GM18907 (cell line): ENCODE measurements around the gene ELAVL4.

Source experiments
- ATAC-seq: cut with Tn5 transposase; IDR thresholded peaks from one replicate; pipeline ENCODE4 v1.9.1; 2021; ENCODE audit warnings: mild to moderate bottlenecking, moderate library complexity; ENCODE audit not compliant: unreplicated experiment

The ELAVL4 gene

DNA sequence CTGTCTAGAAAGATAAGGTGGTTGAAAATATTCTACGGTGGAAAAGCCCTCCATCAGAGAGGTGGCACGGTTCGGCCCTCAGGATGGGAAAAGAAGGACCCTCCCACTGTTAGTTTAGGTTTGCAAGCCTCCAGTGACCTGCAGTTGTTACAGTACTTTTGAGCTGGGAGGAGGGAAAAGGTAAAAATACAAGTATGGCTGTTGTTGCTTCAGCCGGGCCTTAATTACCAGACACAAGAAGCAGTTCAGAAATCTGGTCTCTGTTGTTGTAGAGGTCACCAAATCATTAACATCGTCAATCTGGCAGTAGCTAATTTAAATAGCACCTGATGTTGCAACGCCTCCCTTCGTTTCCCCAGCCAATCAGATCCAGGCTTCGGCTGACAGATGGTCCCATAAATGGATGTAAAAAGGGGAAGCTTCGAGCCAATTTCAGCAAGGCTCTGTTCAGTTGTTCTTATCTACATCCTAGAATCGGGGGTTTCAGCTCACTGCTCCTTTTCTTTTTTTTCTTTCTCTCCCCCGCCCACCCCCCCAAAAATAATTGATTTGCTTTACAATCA is at the start of gene ELAVL4:
Gene ELAVL4 (plus strand): TSS at position 424 of the 563 bp plus-strand sequence. CDS start 270 bp downstream, outside the sequence.
- no peak for ATAC-seq

DNA sequence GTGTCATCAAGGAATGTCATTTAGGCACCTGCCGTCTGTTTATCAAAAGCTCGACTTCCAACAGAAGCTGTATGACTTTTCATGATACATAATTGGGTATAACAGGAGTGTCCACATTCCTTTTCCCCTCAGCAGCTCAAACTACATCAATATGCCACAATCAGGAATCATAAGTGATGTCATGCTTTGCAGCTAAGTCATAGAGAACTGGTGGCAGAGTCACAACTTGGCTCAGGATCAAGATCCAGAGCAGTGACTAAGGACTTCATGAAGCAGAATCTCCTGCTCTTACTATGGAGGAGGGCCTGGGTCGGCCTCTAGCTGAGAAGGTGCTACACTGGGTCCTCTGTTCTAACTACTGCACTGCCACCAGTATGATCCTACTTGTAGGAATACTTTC is 48.4 kb upstream of the ELAVL4 start:
- ATAC-seq: no peak

DNA sequence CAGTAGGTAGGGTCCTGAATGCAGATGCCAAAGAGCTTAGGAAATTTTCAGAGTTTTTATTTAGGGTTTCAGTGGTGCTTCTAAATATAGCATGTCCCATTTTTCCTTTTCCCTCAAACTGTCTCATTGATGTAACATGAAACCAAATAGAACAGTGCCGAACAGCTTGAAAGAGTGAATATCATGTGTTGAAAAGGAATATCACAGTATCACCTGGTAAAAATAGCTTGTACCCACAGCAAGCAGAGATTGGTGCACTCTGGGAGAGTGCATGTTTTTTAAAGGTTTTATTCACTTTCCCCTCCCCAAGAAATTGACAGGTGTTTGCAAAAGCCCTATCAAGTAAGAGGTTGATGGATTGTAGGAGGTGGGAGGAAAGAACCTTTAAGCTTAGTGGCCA is 41.9 kb upstream of the ELAVL4 start:
- ATAC-seq: no peak

DNA sequence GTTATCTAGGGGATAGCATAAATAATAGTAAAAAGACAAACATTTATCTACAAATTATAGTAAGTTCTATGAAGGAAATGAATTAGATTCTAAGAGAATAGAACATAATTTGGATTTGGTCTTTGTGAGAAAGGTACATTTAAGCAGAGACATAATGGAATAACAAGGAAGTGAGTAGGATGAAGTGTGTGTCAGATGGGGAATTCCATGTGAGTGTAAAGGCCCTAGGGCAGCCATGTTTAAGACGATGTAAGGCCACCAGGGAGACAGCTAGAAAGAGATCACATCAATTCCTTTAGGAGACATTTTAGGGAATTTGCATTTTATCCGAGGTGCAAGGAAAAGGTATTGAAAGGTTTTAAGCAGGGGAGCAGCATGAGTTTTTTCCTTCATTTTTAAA is 33.8 kb upstream of the ELAVL4 start:
- no peak for ATAC-seq

DNA sequence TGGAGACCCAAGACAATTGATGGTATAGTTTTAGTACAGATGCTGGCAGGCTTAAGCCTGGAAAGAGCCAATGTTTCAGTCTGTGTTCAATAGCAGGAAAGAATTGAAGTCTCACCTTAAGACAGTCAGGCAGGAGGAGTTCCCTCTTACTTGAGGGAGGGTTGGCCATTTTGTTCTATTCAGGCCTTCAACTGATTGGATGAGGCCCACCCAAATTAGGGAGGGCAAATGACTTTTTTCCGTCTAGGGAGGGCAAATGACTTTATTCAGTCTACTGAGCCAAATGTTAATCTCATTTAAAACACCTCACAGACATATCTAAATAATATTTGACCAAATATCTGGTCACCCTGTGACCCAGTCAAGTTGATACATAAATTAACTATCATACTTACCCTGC is 31.4 kb upstream of the ELAVL4 start:
- ATAC-seq: no peak

DNA sequence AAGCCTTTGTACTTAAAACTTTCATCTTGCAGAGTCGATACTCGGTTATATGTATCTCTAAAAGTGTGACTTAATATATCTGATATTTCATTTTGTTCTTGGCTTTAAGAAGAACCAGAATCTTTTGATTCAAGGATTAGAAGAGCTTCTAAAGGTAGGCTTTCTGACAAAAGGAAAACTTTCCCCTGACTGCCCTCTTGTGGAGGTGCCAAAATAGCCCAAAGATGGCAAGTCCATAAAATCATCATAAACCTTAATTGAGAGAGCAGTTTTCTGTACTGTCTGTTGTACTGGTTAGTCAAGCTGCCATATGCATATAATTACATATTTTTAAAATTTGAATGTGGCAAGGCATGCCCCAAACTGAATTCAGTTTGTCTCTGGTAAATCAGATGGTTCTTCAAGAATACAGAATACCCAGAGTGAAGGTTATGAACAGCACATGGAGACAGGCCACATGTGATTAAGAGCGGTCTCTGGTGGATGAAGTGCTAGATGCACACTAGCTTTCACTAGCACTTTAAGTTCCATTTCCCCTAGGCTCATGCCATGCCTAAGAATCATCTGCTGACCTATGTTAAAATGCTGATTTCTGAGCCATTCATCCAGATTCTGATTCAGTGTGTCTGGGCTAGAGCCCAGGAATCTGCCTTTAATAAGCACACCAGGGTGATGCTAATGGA is 27.7 kb upstream of the ELAVL4 start:
- ATAC-seq: no peak

DNA sequence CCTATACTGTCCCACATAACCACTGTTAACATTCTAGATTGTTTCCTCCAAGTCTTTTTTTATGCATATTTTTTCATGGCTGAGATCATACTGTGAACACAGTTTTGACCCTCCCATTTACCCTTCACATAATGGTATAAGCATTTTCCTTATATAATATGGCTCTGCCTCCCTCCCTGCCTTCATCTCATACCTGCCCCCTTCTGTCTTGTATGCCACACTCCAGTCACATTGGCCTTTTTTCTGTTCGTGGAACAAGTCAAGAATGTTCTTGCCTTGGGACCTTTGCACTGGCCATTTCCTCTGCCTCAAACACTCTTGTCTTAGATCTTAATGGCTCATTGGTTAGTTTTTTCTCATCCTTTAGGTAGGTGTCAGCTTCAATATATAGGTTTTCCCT is 24.3 kb upstream of the ELAVL4 start:
- no peak for ATAC-seq

DNA sequence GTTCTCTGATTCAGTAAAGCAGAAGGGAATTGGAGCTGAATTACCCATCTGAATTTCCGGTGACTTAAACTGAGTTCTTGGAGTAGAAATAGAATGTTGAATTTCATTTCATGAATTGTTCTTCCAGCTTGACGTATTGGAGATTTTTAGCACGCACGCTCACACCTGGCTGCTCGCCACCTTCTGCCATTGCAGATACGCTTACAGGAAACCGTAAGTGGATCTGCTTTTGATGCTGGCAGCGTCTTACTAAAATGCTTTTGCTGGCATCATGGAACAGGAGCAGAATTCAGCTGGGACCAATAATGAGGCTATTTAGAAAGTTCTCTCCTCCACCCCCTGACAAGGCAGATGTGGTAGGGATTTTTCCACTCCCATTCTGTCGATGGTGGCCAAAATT is 17.7 kb upstream of the ELAVL4 start:
- ATAC-seq: no peak

DNA sequence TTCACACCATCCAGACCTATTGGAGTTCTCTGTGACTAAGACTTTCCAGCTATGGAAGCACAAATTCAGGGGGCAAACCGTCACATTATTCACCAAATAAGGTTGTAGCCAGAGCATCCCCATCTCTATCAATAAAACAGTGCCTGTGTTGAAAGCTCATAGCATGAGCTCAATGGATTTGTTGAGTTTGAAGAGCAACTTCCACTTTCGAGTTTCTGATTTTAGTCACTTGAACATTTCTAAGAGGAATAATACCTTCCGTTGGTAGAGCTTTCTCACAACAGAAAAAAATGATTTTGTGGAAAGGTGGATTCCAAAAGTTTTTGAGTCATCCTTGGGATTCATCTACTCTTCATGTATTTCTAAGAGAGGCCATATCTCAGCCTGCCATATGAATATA is 13.0 kb upstream of the ELAVL4 start:
- ATAC-seq: no peak

DNA sequence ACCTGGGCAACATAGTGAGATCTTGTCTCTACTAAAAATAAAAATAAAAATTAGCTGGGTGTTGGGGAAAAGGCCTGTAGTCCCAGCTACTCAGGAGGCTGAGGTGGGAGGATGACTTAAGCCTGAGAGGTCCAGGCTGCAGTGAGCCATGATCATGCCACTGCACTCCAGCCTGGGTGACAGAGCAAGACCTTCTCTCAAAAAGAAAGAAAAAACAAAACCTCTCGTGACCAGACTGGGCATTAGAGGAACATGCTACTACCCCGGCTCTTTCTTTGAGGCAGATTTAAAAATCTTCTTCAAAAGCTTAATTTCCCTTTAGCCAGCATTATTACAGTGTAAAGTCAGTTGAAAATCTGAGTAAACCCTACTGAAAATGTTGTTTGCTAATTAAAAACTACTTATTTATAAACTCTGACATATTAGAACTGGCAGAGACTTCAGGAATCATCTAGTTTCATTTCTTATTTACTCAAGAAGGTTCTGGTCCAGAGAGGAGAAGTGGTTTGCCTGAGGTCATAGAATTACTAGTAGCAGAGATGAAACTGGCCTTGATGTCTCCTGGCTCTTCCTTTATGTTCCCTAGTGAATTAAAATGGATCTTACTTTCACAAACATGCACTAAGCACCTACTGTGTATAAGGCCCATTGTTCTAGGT is 11.6 kb upstream of the ELAVL4 start:
- no peak for ATAC-seq

DNA sequence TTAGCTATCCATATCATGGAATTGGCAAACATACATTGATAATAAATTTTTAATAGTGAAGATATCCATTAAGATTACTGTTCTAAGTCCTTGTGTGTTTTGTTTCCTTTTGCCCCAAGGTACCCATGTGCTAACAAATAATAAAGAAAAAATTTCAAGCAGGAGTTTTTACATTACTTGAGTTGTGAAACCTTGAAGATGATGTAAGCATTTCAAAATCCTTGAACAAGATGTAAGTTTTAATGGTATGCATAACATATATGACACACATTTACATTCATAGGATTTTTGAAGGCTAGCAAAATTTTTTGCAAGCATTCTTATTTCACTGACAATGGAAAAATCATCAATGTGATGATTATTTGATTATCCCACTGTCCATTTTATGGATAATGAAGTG is 10.9 kb upstream of the ELAVL4 start:
- no peak for ATAC-seq

DNA sequence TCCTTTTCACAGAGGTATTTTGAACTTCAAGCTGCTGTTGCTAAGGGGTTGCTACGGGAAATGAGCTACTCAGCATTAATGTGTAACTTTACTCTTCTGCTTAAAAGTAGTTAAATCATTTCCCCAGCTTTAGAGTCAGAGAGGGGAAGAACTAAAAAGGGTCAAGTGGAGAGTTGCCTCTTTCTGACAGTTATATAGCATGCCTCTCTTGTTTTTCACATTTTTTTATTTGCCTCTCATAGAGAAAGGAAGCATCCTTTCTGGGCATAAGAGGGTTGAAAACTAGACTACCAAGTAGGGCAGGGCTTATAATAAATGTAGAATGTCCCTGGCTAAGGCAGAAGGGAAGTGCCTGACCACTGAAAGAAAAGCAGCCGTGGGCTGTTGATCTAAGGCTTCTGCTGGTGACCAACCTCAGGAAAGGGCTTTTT is 10.1 kb upstream of the ELAVL4 start:
- peak; percentile 75 for ATAC-seq

DNA sequence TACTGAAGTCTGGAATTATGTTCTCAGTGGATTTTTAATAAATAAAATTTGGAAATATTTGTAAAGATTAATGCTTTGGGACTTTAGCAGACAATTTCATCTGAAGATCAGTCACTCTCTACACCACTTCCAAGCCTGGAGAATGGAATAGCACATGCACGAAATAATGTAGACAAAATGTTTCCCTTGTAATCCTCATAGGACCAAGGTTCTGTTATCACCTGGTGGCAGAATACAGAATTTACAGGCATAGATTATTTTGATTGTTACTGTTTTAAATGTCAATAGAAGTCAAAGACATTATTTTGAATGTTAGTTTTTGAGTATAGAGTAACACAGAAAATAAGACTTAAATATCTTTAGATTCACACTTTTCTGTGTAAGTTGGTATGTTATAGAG is 9.1 kb upstream of the ELAVL4 start:
- ATAC-seq: no peak

DNA sequence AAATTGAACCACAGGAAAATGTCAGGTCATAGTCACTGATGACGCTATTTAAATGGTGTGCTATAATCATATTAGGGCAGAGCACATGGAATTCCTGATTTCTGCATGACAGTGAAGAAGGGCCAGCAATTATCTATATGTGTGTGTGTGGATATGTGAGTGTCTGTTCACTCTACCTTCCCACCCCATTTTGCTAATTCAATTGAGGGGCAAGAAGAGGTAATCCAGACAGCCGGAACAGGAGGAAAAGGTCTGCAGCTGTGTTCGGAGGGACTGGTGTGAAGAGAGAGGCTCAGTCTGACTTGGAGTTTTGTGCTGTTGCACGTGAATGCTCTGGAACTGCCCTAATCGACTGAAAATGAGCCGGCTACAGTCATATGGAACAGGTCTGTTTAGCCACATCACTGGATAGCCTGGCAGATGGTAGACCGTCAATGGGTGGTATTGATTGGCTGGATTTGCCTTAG is 5.1 kb upstream of the ELAVL4 start:
- no peak for ATAC-seq

DNA sequence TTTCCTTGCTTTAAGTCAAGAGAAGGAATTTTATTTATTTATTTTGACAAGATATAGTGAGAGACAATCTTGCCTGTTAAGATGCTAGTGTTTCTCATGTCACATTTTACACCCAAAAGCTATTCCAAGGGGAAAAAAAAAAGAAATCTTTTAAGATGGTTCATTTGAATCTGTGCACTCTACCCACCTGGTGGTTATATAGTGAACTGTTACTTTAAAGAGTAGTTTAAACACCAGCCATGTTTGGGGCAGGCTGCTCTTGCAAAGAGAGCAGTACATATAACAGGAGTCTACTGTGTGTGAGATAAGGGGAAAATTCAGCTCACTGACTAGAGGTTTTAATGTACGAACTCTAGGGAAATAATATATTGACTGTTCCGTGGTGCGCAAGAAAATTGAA is 3.3 kb upstream of the ELAVL4 start:
- peak; percentile 56 for ATAC-seq

DNA sequence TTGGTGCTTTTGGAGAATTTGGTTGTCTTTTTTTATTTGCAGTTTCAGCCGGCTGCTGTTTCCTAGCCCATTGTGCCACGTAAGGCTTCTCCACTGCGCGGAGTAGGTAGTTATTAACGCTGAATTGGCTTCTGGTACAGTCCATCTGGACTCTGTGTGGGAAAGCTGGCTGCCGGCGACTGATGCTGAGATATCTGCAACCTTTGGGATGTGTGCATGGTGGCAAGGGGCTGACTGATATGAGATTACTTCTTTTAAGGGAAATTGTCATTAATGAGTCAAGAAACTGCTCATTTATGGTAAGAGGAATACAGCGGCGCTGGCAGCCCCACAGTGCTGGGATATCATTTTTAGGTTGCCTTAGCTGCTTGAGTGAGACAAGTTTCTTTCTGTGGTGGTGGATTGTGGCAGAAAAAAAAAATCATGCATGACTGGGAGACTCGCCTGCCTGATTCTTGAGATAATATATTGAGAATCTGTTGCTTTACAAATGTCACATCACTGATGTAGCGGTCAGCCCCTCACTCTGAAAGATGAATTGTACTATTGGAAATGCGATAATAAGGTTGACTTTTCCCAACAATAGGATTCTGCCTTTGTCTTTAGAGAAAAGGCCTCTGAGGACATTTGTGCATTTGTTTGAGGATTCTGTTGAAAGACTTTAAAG is 2.5 kb upstream of the ELAVL4 start:
- no peak for ATAC-seq

DNA sequence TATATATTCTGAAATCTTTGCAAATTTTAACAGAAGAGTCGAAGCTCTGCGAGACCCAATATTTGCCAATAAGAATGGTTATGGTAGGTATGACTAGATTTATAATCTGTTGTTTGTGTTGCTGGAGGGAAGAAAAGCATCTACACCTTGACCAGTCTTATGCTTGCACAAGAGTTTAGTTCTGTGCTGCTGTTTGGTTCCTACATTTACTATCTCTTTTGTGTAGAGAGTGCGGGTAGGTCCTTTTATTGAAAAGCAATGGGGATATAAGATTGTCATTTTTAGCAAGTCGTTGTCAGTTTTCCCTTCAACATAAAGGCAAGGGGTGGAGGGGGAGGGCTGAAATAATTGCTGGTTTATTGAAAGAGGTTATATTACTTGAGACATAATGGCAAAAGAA is 396 bp downstream of the ELAVL4 start:
- ATAC-seq: no peak

DNA sequence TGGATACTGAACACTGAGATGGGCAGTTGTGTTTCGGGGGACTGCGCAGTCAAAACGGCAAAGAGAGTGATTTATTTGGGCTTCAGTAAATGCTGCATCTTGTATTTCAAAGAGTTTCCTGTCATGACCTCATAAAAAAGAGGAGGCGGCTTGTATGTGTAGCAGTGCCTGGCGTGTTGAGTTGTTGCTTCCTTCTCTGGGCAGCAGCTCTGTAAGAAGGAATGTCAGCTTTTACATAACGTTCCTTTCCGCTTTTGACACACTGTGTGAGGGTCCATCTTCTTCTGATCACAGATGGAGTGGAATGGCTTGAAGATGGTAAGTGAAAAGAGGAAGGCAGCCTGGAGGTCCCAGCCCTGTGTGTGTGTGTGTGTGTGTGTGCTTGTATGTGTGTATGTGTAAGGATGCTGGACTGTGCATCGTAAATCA is 941 bp downstream of the ELAVL4 start:
- ATAC-seq: no peak

DNA sequence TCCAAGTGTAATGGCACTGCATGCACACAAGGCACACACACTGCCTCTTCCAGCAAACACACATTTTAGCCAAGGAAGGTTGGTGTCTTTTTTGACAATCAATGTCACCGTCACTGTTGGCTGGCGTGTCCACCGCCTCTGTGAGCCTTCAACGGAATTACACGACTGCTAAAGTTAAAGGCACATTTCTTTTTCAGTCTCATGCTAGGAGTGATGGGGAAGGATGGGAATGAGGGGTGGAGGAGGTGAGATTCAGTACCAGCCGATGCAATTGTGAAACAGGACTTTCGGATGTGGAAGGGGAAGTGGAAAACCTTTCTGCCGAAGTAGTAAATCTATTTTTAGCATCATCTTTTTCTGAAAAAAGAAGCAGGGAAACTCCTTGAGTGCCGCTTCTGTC is 1.4 kb downstream of the ELAVL4 start:
- ATAC-seq: no peak

DNA sequence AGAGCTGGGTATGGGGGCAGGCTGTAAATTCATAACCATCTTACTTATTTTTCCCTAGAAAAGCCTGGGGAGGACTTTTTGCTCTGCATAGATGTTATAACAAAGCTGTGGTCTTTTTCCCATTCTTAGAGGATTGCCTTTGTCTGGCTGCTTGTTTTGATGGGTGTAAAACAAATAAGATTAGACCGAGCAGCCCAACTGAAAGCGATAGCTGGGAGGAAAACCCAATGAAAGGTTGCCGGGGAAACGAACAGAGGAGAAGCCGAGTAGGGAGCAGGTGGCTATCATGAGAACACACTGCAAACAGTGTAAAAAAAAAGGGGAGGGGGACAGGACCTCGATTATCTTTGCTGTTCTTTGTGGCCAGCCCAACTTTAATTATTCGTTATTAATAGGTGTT is 1.9 kb downstream of the ELAVL4 start:
- no peak for ATAC-seq

DNA sequence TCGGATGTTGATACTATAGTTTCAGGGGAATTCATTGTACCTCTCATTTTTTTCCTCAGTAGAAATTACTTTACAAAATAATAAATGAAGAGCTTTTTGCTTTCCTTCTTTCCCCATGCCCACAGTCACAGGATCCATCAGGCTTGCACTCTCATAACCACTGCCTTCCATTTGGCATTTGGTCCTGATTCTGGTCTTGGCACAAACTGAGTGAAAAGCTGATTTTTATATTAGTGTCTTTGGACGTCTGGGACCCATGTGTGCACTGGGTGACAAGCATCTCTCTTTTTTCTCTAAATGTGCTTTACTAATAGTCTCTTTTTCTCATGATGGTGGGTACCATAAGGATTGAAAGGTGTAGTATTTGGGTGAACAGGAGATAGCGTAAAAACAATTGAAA is 2.8 kb downstream of the ELAVL4 start:
- no peak for ATAC-seq

DNA sequence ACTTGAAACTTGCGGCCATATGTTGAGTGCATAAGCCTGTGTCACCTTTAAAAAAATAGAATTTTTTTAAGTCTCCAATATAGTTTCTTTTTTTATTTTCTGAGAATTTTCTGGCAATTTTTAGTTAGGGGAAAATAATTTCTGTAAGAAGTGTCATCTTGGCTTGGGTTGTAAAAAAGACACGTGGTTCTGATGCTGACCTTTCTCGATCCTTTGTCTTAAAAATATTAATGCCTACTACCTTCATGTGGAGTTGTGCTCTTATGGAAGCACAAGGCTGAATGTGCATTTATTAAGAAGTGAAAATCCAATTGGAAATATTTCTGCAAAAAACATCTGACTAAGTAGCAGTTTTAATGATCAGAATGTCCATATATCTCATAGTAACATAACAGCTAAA is 3.5 kb downstream of the ELAVL4 start:
- ATAC-seq: no peak
